HEK293T (cell line): ENCODE results near the gene KLHDC8A.

Source experiments
- FOXM1 ChIP-seq: fragments of 450-650 bp; IDR thresholded peaks from 2 replicates; pipeline ENCODE4 v1.6.1; 2017; ENCODE audit warnings: mild to moderate bottlenecking, borderline replicate concordance
- SP1 ChIP-seq: fragments of 450-650 bp; IDR thresholded peaks from 2 replicates; pipeline ENCODE4 v1.6.1; 2017

DNA sequence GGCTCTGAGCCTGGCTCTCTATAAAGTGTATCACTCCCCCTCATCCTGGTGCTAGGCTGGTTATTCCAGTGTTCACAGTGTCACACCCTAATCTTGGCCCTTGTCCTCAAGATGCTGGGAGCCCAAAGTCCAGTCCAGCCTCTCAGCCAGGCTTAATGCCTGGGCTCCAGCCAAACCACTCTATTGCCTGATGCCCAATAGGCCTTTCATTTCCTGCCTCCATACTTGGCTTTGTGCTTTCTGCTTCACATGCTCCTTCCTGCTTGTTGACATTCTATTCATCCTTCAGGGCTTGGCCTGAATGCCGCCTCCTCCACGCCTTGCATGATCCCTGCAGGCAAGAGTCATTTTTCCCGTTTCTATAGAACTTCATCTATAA lies 1.7 kb downstream of the KLHDC8A start:
- TF ChIP-seq SP1 (no peak), FOXM1 (no peak)
